Measurements from ENCODE around the gene MCCC2.
"Not testable (repeated sequence)": the region's sequence is repeated elsewhere in the genome, so short reads cannot be mapped to it uniquely, and the experiment has no call there.

DNA sequence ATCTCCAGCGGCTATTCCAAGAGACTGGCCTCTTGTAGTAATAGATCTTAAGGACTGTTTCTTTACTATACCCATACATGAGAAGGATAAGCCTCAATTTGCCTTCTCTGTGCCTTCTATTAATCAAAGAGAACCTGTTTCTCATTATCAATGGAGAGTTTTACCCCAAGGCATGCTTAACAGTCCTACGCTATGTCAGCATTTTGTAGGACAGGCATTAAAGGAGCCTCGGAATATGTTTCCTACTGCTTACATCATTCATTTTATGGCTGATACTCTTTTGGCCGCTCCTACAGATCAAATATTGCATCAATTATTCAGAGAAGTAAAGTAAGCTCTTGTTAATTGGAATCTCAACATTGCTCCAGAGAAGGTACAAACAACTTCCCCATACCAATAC, 11.6 kb upstream of the MCCC2 start:
- TF ChIP-seq, protein P1, sequence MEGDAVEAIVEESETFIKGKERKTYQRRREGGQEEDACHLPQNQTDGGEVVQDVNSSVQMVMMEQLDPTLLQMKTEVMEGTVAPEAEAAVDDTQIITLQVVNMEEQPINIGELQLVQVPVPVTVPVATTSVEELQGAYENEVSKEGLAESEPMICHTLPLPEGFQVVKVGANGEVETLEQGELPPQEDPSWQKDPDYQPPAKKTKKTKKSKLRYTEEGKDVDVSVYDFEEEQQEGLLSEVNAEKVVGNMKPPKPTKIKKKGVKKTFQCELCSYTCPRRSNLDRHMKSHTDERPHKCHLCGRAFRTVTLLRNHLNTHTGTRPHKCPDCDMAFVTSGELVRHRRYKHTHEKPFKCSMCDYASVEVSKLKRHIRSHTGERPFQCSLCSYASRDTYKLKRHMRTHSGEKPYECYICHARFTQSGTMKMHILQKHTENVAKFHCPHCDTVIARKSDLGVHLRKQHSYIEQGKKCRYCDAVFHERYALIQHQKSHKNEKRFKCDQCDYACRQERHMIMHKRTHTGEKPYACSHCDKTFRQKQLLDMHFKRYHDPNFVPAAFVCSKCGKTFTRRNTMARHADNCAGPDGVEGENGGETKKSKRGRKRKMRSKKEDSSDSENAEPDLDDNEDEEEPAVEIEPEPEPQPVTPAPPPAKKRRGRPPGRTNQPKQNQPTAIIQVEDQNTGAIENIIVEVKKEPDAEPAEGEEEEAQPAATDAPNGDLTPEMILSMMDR (IDR thresholded peaks at IDR 0.05), result not testable (repeated sequence)
- not testable (repeated sequence) for TF ChIP-seq POLR2AphosphoS5 (IDR thresholded peaks at IDR 0.05)
